ENCODE data around the gene LRBA.

Gene LRBA

DNA sequence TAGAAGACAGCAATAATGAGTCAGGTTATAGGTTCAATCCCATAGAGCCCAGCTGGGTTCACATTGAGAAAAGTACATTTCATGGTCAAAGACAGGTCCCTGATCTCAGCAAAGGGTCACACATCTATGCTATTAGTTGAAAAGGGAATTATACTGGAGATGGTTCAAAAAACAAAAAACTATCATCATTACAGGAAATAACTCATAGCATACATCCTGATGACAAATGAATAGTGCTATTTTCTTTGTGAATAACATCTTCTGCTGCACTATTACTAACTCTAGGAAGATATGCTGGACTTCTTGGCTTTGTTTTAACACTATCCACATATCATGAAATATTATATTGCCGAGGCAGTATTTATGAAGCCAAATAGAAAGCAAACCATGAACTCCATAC, 635.6 kb downstream of the LRBA start:
- no peak overlapping the region for H3K27ac ChIP-seq
- peak; percentile 1 for DNase-seq (ENCODE audit: low spot score)
- POLR2A ChIA-PET (ENCODE audit: low non-redundant PET): no interaction called here
- no peak for TF ChIP-seq CTCF (conservative IDR thresholded peaks at IDR 0.05; ENCODE audit: low read depth)
- CTCF ChIA-PET: no interaction called here

DNA sequence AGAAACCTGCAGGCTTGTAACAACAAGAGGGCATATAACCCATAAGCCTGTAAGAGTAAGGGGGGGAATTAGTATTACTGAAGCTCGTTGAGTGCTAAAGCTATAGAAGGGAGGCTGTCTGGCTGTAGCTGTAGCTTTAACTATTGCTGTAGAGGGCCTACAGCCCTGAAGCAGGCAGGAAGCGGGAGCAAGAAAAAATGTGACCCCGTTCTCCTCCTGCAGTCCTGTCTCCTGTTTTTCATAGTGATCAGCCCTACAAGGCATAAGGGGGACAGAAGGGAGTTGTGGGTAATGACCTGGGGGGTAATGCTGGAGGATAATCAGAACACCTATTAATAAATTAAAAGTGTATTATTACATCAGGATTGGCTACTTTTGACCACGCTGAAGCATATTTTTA, 640.1 kb downstream of the LRBA start:
- CTCF ChIA-PET: no interaction called here

DNA sequence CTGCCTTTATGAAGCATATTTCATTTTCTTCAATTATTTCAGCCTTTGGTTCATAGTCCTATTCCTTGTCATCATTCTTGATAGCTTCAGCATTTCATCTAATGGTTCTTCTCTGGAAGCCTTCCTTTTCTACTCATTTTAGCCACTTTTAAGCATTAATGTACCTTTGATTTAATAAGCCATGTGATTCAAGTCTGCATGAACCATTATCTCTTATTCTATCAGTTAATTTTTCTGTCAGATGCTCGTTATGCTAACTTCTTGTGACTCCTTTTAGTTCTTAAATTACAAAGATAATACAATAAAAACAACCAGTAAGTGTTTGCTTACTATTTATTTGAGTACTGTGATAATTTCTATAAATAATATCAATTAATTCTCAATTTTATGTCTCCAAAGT, 643.2 kb downstream of the LRBA start:
- ChIA-PET CTCF (no interaction called here), POLR2A (ENCODE audit: low non-redundant PET) (no interaction called here)
- TF ChIP-seq CTCF (conservative IDR thresholded peaks at IDR 0.05; ENCODE audit: low read depth): no peak
- no peak overlapping the region for H3K27ac ChIP-seq
- DNase-seq (ENCODE audit: low spot score): no peak

More for the DNA sequence above, 640.1 kb downstream of the LRBA start:
- no peak for TF ChIP-seq CTCF (conservative IDR thresholded peaks at IDR 0.05; ENCODE audit: low read depth)
- no peak for DNase-seq (ENCODE audit: low spot score)
- no peak overlapping the region for H3K27ac ChIP-seq
- POLR2A ChIA-PET (ENCODE audit: low non-redundant PET): no interaction called here

DNA sequence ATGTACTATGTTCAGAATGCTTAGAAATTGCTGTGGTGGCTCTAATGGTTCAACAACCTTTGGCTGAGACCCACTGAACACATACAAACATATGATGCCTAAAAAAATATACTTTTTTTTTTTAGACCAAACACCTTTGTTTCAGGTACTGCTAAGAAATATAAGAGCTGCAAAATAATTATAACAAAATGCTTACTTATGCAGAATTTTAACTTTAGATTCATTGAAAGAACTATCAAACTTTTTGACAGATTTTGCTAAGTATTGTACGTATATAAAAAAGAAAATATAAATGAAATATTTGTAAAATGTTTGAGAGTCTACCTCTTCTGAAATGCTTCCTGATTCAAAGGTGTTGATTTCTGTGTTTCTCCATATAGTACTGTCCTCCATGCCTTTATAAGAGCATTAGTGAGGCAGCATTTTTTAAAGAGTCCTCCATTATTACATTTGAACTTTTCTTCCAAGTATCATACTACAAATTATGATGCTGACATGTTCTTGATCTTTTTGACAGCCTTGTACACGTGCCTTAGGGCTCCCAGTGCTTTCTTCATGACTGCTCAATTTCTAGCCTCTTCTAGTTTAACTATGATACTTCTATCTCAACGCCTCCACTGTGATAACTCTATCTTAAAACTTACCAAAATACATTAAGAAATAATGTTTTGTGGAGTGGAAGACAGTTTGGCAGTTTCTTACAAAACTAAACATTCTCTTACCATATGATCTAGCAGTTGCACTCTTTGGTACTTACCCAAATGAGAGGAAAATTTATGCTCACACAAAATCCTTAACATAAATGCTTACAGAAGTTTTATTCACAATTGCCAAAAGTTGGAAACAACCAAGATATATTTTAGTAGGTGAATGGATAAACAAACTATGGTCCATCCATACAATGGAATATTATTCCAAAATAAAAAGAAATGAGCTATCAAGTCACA, 645.4 kb downstream of the LRBA start:
- DNase-seq (ENCODE audit: low spot score): no peak
- ChIA-PET CTCF (no interaction called here), POLR2A (ENCODE audit: low non-redundant PET) (no interaction called here)
- TF ChIP-seq CTCF (conservative IDR thresholded peaks at IDR 0.05; ENCODE audit: low read depth): no peak
- no peak overlapping the region for H3K27ac ChIP-seq

GRCh38 chr4:150368667-150369066, 646.4 kb downstream of the LRBA start:
- H3K27ac ChIP-seq: no peak overlapping the region
- ChIA-PET POLR2A (ENCODE audit: low non-redundant PET) (no interaction called here), CTCF (no interaction called here)
- no peak for TF ChIP-seq CTCF (conservative IDR thresholded peaks at IDR 0.05; ENCODE audit: low read depth)
- no peak for DNase-seq (ENCODE audit: low spot score)

- TF ChIP-seq CTCF (conservative IDR thresholded peaks at IDR 0.05; ENCODE audit: low read depth): no peak
- ChIA-PET CTCF (no interaction called here), POLR2A (ENCODE audit: low non-redundant PET) (no interaction called here)
- no peak overlapping the region for H3K27ac ChIP-seq
- DNase-seq (ENCODE audit: low spot score): no peak
These were observed 647.8 kb downstream of the LRBA start for GRCh38 chr4:150367326-150367725.

Data from RWPE1 (cell line).